ENCODE measurements around the gene PPHLN1. TPM values are rescaled to one million over a fixed set of nuclear protein-coding genes. Genes with fewer than 3 reads are reported as not detected.

PPHLN1 gene, protein sequence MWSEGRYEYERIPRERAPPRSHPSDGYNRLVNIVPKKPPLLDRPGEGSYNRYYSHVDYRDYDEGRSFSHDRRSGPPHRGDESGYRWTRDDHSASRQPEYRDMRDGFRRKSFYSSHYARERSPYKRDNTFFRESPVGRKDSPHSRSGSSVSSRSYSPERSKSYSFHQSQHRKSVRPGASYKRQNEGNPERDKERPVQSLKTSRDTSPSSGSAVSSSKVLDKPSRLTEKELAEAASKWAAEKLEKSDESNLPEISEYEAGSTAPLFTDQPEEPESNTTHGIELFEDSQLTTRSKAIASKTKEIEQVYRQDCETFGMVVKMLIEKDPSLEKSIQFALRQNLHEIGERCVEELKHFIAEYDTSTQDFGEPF
- 83.7 and 87.6 TPM in 2 replicates for total RNA-seq (2022)
- Bru-seq, nascent RNA, result percentile 78 among the genes with signal in this experiment
- percentile 72 among the genes with signal in this experiment for BruChase-seq, experiment 1, labeled RNA remaining after a 2-hour chase
- BruChase-seq, experiment 2, labeled RNA remaining after a 6-hour chase, result percentile 72 among the genes with signal in this experiment
- long read RNA-seq, full-length matches to known transcripts, result 48 of 121 reads
- long read RNA-seq, partial matches to known transcripts, result 31 of 121 reads
- long read RNA-seq, other reads (novel, unspliced or antisense), result 42 of 121 reads

DNA sequence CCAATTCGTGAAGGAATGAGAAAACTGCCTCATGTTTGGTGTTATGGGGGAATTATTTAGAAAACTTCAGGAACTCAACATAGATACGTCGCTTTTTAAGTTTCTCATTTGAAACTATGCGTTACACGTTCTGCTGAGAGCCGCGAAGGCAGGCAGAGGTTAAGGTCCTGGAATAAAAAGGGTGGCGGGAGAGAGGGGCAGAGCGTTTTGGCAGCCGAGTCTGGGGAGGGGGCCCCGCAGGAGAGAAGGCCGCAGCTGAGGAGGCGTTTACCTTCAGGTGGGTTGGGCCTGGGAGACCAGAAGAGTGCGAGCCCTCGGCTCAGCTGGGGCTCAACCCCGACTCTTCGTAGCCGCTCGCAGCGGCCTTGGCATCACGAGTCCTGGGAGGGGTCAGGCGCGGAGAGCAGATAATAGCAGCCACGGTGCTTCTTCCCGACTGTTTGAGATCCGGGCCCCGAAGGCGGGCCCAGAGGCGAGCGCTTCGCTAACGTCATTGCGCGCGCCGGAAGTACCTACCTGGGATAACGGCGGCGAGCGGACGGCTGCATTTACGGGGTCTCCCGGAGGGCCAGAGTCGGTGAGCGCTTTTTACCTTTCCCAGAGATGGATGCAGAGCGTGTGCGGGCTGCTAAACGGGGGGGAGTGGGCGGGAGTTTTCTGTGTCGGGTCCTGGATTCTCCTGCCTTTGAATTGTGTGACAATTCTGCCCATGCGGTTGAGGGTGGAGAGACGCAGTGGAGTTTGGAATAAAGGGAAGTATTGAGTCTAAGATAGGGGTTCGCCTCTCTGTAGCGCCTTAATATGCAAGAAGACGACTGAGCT is at the start of gene PPHLN1, which contains the start of gene ZCRB1:
PPHLN1 (plus strand) TSS at position 515 of the 822 bp plus-strand sequence. CDS start 9,736 bp downstream, outside the sequence.
ZCRB1 (minus strand) TSS at position 442 of the 822 bp plus-strand sequence. CDS start 1,992 bp downstream, outside the sequence.
- peaks cover 18% of the 10 kb centered on the region for H3K4me1 ChIP-seq
- peaks cover 8% of the 10 kb centered on the region for H3K4me1 Mint-ChIP-seq (ENCODE audit: low read depth, unreplicated experiment)
- H3K9me3 ChIP-seq, result no peaks in the 10 kb centered on the region
- peaks cover 9% of the 10 kb centered on the region for H3K36me3 Mint-ChIP-seq (ENCODE audit: insufficient read depth, unreplicated experiment)
- POLR2A ChIA-PET, result no interaction called here
- DNase-seq, result peak; percentile 90 to 91
- H3K36me3 ChIP-seq (ENCODE audit: control insufficient read depth, insufficient read depth, low read length), result no peaks in the 10 kb centered on the region
- peak within 1 kb of the TSS; percentile 100 for H3K4me3 Mint-ChIP-seq (ENCODE audit: unreplicated experiment)
- no peaks in the 10 kb centered on the region for H3K27me3 ChIP-seq (replicated peaks; ENCODE audit: control insufficient read depth, insufficient read depth, low read length)
- TF ChIP-seq, protein P1, sequence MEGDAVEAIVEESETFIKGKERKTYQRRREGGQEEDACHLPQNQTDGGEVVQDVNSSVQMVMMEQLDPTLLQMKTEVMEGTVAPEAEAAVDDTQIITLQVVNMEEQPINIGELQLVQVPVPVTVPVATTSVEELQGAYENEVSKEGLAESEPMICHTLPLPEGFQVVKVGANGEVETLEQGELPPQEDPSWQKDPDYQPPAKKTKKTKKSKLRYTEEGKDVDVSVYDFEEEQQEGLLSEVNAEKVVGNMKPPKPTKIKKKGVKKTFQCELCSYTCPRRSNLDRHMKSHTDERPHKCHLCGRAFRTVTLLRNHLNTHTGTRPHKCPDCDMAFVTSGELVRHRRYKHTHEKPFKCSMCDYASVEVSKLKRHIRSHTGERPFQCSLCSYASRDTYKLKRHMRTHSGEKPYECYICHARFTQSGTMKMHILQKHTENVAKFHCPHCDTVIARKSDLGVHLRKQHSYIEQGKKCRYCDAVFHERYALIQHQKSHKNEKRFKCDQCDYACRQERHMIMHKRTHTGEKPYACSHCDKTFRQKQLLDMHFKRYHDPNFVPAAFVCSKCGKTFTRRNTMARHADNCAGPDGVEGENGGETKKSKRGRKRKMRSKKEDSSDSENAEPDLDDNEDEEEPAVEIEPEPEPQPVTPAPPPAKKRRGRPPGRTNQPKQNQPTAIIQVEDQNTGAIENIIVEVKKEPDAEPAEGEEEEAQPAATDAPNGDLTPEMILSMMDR (IDR thresholded peaks at IDR 0.05; ENCODE audit: insufficient read depth in 1 of 2, low read depth in 1 of 2, low read length in 1 of 2, severe bottlenecking in 1 of 2, unreplicated experiment in 1 of 2), result no peak
- no peaks in the 10 kb centered on the region for H3K27me3 Mint-ChIP-seq (ENCODE audit: insufficient read depth, unreplicated experiment)
- no peaks in the 10 kb centered on the region for H3K9me3 Mint-ChIP-seq (ENCODE audit: unreplicated experiment)
- TSS peak; percentile 75 for BruUV-seq (replicated peaks)
- H3K4me3 ChIP-seq (ENCODE audit: low read depth, low read length), result peak within 1 kb of the TSS; percentile 57
- intact Hi-C loops (cut with micrococcal nuclease; ENCODE audit: unreplicated experiment), result loop anchor here (2.0 kb wide), 1 partner anchor 87 kb away; the partner anchor contains the start of gene YAF2
- CTCF ChIA-PET, result interaction anchor here (1.1 kb wide), 1 partner anchor 27 kb away, joined by 3 read pairs; no protein-coding TSS in a partner anchor
- H3K27ac Mint-ChIP-seq (ENCODE audit: unreplicated experiment), result peak within 1 kb of the TSS; percentile 100

DNA sequence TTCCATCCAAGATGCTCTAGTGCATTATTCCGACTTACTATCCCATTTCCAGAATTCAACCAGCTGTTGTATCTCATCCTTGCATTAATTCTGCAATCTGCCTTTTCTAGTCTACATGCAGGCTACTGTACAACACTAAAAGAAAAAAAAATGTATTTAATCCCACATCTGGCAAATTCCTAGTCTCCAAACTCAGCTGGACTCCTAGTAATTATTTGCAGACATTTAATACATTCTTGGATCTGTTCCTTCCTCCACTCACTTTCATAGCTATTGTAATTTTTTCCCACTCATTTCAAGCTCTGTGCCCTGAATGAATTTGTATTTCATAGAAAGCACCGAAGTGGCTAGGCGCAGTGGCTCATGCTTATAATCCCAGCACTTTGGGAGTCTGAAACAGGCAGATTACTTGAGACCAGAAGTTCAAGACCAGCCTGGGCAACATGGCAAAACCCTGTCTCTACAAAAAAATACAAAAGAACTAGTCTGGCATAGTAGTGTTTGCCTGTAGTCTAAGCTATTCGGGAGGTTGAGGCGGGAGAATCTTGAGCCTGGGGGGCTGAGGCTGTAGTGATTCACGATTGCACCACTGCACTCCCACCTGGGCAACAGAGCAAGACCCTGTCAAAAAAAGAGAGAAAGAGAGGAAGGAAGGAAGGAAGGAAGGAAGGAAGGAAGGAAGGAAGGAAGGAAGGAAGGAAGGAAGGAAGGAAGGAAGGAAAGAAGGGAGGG is 48.4 kb upstream of the PPHLN1 start:
- POLR2A ChIA-PET, result no interaction called here
- Mint-ChIP-seq H3K9me3 (ENCODE audit: unreplicated experiment) (peaks cover 10% of the 10 kb centered on the region), H3K4me3 (ENCODE audit: unreplicated experiment) (no peak overlapping the region), H3K36me3 (ENCODE audit: insufficient read depth, unreplicated experiment) (no peaks in the 10 kb centered on the region), H3K27ac (ENCODE audit: unreplicated experiment) (no peak overlapping the region), H3K4me1 (ENCODE audit: low read depth, unreplicated experiment) (peaks cover 6% of the 10 kb centered on the region), H3K27me3 (ENCODE audit: insufficient read depth, unreplicated experiment) (peaks cover 7% of the 10 kb centered on the region)
- no peaks in the 10 kb centered on the region for H3K36me3 ChIP-seq (ENCODE audit: control insufficient read depth, insufficient read depth, low read length)
- DNase-seq, result no peak
- TF ChIP-seq, protein P1 (IDR thresholded peaks at IDR 0.05; ENCODE audit: insufficient read depth in 1 of 2, low read depth in 1 of 2, low read length in 1 of 2, severe bottlenecking in 1 of 2, unreplicated experiment in 1 of 2), result no peak
- peaks cover 17% of the 10 kb centered on the region for H3K4me1 ChIP-seq
- no peak overlapping the region for H3K4me3 ChIP-seq (ENCODE audit: low read depth, low read length)
- intact Hi-C loops (cut with micrococcal nuclease; ENCODE audit: unreplicated experiment), result no loop called here
- no peaks in the 10 kb centered on the region for H3K27me3 ChIP-seq (replicated peaks; ENCODE audit: control insufficient read depth, insufficient read depth, low read length)
- no TSS peak for BruUV-seq (replicated peaks)
- no peaks in the 10 kb centered on the region for H3K9me3 ChIP-seq
- CTCF ChIA-PET, result no interaction called here
